Right lobe of liver (tissue), 6 donors: ENCODE data around the gene ALAS2. TPM values are rescaled to one million over a fixed set of nuclear protein-coding genes. Genes with fewer than 3 reads are reported as not detected.
"Not testable (repeated sequence)": the region's sequence is repeated elsewhere in the genome, so short reads cannot be mapped to it uniquely, and the experiment has no call there.

Experiments
- ATAC-seq, 4 donors: fragments of 200-7000 bp; cut with Tn5 transposase; one replicate each; pipeline ENCODE4 v1.9.1; 2020; ENCODE audit warnings: mild to moderate bottlenecking in 4 of 4, moderate library complexity in 4 of 4
- DNase-seq, 3 donors: peaks; one replicate each; pipeline ENCODE4 v3.0.0-alpha.2; 2020
- H3K27ac ChIP-seq, 3 donors: fragments of 200-600 bp; one replicate each; pipeline ENCODE4 v1.8.0; 2022
- H3K27me3 ChIP-seq, 2 donors: fragments of 200-600 bp; one replicate each; pipeline ENCODE4 v1.8.0; 2022
- H3K36me3 ChIP-seq, 4 donors: fragments of 200-600 bp; sonication (generic) in 1 of 4; one replicate each; pipeline versions ENCODE4 v1.5.1 to v1.8.0; 2017 to 2022; ENCODE audit warnings: control low read depth in 1 of 4
- H3K4me1 ChIP-seq, 4 donors: fragments of 200-600 bp; sonication (generic) in 1 of 4; one replicate each; pipeline versions ENCODE4 v1.5.1 to v1.8.0; 2017 to 2022; ENCODE audit warnings: control low read depth in 1 of 4
- H3K4me3 ChIP-seq, 3 donors: fragments of 200-600 bp; one replicate each; pipeline ENCODE4 v1.8.0; 2022
- H3K9me3 ChIP-seq, 4 donors: fragments of 200-600 bp; sonication (generic) in 1 of 4; one replicate each; pipeline versions ENCODE4 v1.5.1 to v1.8.0; 2017 to 2022; ENCODE audit warnings: control low read depth in 1 of 4
- CTCF ChIP-seq, 4 donors: fragments of 200-600 bp in 3 of 4; fragments of 450-650 bp in 1 of 4; IDR thresholded peaks; one replicate each; pipeline versions ENCODE4 v1.5.1 to v1.8.0; 2016 to 2022; ENCODE audit warnings: antibody characterized with exemption in 4 of 4, mild to moderate bottlenecking in 2 of 4
- POLR2A ChIP-seq: fragments of 450-650 bp; IDR thresholded peaks from one replicate; pipeline ENCODE4 v1.6.1; 2017; ENCODE audit warnings: antibody characterized with exemption, mild to moderate bottlenecking
- WGBS: methylation state at CpG from one replicate; pipeline ENCODE4 v1.1.6; 2018; ENCODE audit warnings: low coverage, low lambda C conversion rate; ENCODE audit not compliant: insufficient coverage; ENCODE audit errors: missing lambda C conversion rate; 5-methylcytosine and 5-hydroxymethylcytosine counted together
- intact Hi-C, 2 donors: fragments of 100-400 bp; cut with DNase I; formaldehyde crosslinking; loops; one replicate each; pipeline versions ENCODE4 v1.11.2 to v1.14.1; 2022
- long read RNA-seq: library from polyadenylated mRNA; unstranded; transcript quantifications from one replicate; pipeline ENCODE4 v2.0.0, GENCODE V29; 2019
- total RNA-seq, 6 experiments: library from RNA; depleted of rRNA in 2 of 6; stranded (reverse); fragments of >200 nt in 2 of 6; fragmentation: NEBNext Ultra II Directional in 3 of 6; extraction: Animal tissue kit (Norgen Biotek cat#: 25700) in 3 of 6; gene quantifications; one replicate each; pipeline versions ENCODE4 v1.1.0 to v1.2.4, GENCODE V29; 2016 to 2023
- donor health status: DM: no; HTN: yes; CAD: no.
- donor health status: DM: no; HTN: no; CAD: no.
- donor health status: DM: no; HTN: no; CAD: no.
- donor health status: DM: no; HTN: yes; CAD: no.
- donor health status: DM: no; HTN: yes; CAD: no.

ALAS2 gene
- total RNA-seq = 1 to 10 TPM in 4 of 6 experiments, under 1 TPM in 1, not detected in 1; 0.16 to 8.3 (median 2.7) TPM
- long read RNA-seq, partial matches to known transcripts = 0 of 5 reads
- long read RNA-seq, other reads (novel, unspliced or antisense) = 1 of 5 reads

GRCh38 chrX:55030271-55031205 is at the start of gene ALAS2:
ALAS2 (minus strand) TSS chrX:55030977; CDS start chrX:55026000, 4,977 bp downstream.
- no peaks in the 10 kb centered on the region for H3K36me3 ChIP-seq
- H3K4me1 ChIP-seq = peaks cover 0 to 9% (median 0%) of the 10 kb centered on the region in 4 donors
- no peaks in the 10 kb centered on the region for H3K9me3 ChIP-seq
- H3K4me3 ChIP-seq = no peak within 1 kb of the TSS
- no peaks in the 10 kb centered on the region for H3K27me3 ChIP-seq
- no peak for DNase-seq
- no peak within 1 kb of the TSS for H3K27ac ChIP-seq
- WGBS = 54% methylated on average over 7 of the region's 7 CpGs
- no peak for ATAC-seq
- intact Hi-C loops = no loop called here
- TF ChIP-seq CTCF (IDR thresholded peaks at IDR 0.05) (no peak), POLR2A (no peak)

GRCh38 chrX:55074851-55075467 is 44.2 kb upstream of the ALAS2 start, which contains the start of gene PAGE2B:
PAGE2B (plus strand) TSS chrX:55075030; CDS start chrX:55076042, 1,012 bp downstream.
- no peak within 1 kb of the TSS for H3K4me3 ChIP-seq
- no peaks in the 10 kb centered on the region for H3K27me3 ChIP-seq
- no peaks in the 10 kb centered on the region for H3K36me3 ChIP-seq
- intact Hi-C loops = no loop called here
- no peaks in the 10 kb centered on the region for H3K9me3 ChIP-seq
- DNase-seq = no peak
- no peak within 1 kb of the TSS for H3K27ac ChIP-seq
- no peak for ATAC-seq
- TF ChIP-seq CTCF (IDR thresholded peaks at IDR 0.05) (no peak), POLR2A (no peak)
- no peaks in the 10 kb centered on the region for H3K4me1 ChIP-seq
- WGBS = 69% methylated on average over 15 of the region's 36 CpGs

GRCh38 chrX:55072286-55072685 is 41.5 kb upstream of the ALAS2 start:
- no peaks in the 10 kb centered on the region for H3K27me3 ChIP-seq
- H3K36me3 ChIP-seq = no peaks in the 10 kb centered on the region
- H3K9me3 ChIP-seq = no peaks in the 10 kb centered on the region
- ATAC-seq = no peak
- no peak overlapping the region for H3K4me3 ChIP-seq
- 33% methylated on average over 1 of the region's 3 CpGs for WGBS
- DNase-seq = no peak
- intact Hi-C loops = no loop called here
- TF ChIP-seq POLR2A = no peak
- no peak for TF ChIP-seq CTCF (IDR thresholded peaks at IDR 0.05)
- no peak overlapping the region for H3K27ac ChIP-seq
- H3K4me1 ChIP-seq = no peaks in the 10 kb centered on the region

- intact Hi-C loops, ATAC-seq: not testable (repeated sequence)
- WGBS = 85% methylated on average over 2 of the region's 2 CpGs
These were observed 36.4 kb upstream of the ALAS2 start for GRCh38 chrX:55067180-55067579.

More at GRCh38 chrX:55067180-55067579, 36.4 kb upstream of the ALAS2 start:
- not testable (repeated sequence) for H3K27me3 ChIP-seq, H3K27ac ChIP-seq, H3K4me1 ChIP-seq, DNase-seq, H3K4me3 ChIP-seq, H3K36me3 ChIP-seq, H3K9me3 ChIP-seq
